Astrocyte of the cerebellum (primary cell): ENCODE results near the gene AGPAT4.
A peak's percentile ranks its signal among the peaks of the same experiment; 100 is the strongest.

Source experiments
- DNase-seq: peaks from one replicate; pipeline ENCODE4 v3.0.0-alpha.2; 2011; ENCODE audit warnings: low read depth
- H3K4me3 ChIP-seq: 2 replicates; pipeline ENCODE4 v1.5.1; 2011; ENCODE audit warnings: mild to moderate bottlenecking, low read depth, low read length, moderate library complexity
- CTCF ChIP-seq: IDR thresholded peaks from 2 replicates; pipeline ENCODE4 v1.5.1; 2012; ENCODE audit warnings: low read length, low read depth, moderate library complexity, mild to moderate bottlenecking; ENCODE audit errors: missing control alignments
- in situ Hi-C: cut with HindIII; loops from 2 replicates; pipeline ENCODE4 v1.10.0; 2017; ENCODE audit warnings: low sequenced_read_pairs

AGPAT4 gene

GRCh38 chr6:161272635-161273273, 1.1 kb downstream of the AGPAT4 start:
- H3K4me3 ChIP-seq, result peak overlapping the region; percentile 72
- in situ Hi-C loops, result loop anchor here (5.0 kb wide), 1 partner anchor 225 kb away; no protein-coding TSS in a partner anchor
- DNase-seq, result peak; percentile 44
- no peak for TF ChIP-seq CTCF

- no peak for DNase-seq
- no peak for TF ChIP-seq CTCF
- H3K4me3 ChIP-seq, result peak overlapping the region; percentile 72
- in situ Hi-C loops, result loop anchor here (5.0 kb wide), 1 partner anchor 224 kb away; no protein-coding TSS in a partner anchor
Measured at GRCh38 chr6:161271343-161272030, 2.4 kb downstream of the AGPAT4 start.

GRCh38 chr6:161270116-161270515, 3.7 kb downstream of the AGPAT4 start:
- no peak for DNase-seq
- no peak overlapping the region for H3K4me3 ChIP-seq
- no peak for TF ChIP-seq CTCF
- in situ Hi-C loops, result loop anchor here (5.0 kb wide), 1 partner anchor 223 kb away; no protein-coding TSS in a partner anchor

GRCh38 chr6:161269310-161269709, 4.6 kb downstream of the AGPAT4 start:
- no peak for DNase-seq
- H3K4me3 ChIP-seq, result no peak overlapping the region
- TF ChIP-seq CTCF, result no peak
- in situ Hi-C loops, result no loop called here

GRCh38 chr6:161268531-161269210, 5.2 kb downstream of the AGPAT4 start:
- no peak overlapping the region for H3K4me3 ChIP-seq
- no peak for TF ChIP-seq CTCF
- DNase-seq, result no peak
- in situ Hi-C loops, result no loop called here

GRCh38 chr6:161266513-161267230, 7.2 kb downstream of the AGPAT4 start:
- no peak for DNase-seq
- no peak overlapping the region for H3K4me3 ChIP-seq
- in situ Hi-C loops, result no loop called here
- TF ChIP-seq CTCF, result no peak
